Activated B cell treated with CpG ODN at 0.5 μM for 24 hours (primary cell): ENCODE data around the gene APP. TPM values are rescaled to one million over a fixed set of nuclear protein-coding genes. Genes with fewer than 3 reads are reported as not detected.
A peak's percentile ranks its signal among the peaks of the same experiment; 100 is the strongest.

Experiments
- ATAC-seq: fragments of 200-7000 bp; cut with Tn5 transposase; one replicate; pipeline ENCODE4 v1.10.0; 2021; ENCODE audit warnings: low read depth, mild to moderate bottlenecking, moderate library complexity
- CTCF ChIA-PET: fragments of 350-600 bp; sonication (Branson Sonifier 250); formaldehyde crosslinking; loops from one replicate; lab custom pipeline; 2021; ENCODE audit warnings: antibody characterized with exemption; lab: Charles Lee
- POLR2A ChIA-PET: fragments of 350-600 bp; sonication (Branson Sonifier 250); formaldehyde crosslinking; loops from one replicate; lab custom pipeline; 2021; ENCODE audit warnings: antibody characterized with exemption; lab: Charles Lee
- DNase-seq: peaks from one replicate; pipeline ENCODE4 v3.0.0; 2022
- H3K27ac Mint-ChIP-seq: one replicate; pipeline ENCODE4 v1.8.0; 2020; ENCODE audit warnings: mixed read lengths
- H3K27me3 Mint-ChIP-seq: one replicate; pipeline ENCODE4 v1.8.0; 2021; ENCODE audit warnings: mixed read lengths
- H3K36me3 Mint-ChIP-seq: one replicate; pipeline ENCODE4 v1.8.0; 2021; ENCODE audit warnings: low read depth, mixed read lengths
- H3K4me1 Mint-ChIP-seq: one replicate; pipeline ENCODE4 v1.8.0; 2021; ENCODE audit warnings: mixed read lengths
- H3K4me3 Mint-ChIP-seq: one replicate; pipeline ENCODE4 v1.8.0; 2020; ENCODE audit warnings: mild to moderate bottlenecking, mixed read lengths
- H3K9me3 Mint-ChIP-seq: one replicate; pipeline ENCODE4 v1.8.0; 2020; ENCODE audit warnings: mixed read lengths
- intact Hi-C: fragments of 100-400 bp; cut with micrococcal nuclease; formaldehyde crosslinking; loops from one replicate; pipeline ENCODE4 v1.15.1; 2024
- total RNA-seq: library from RNA; stranded (reverse); gene quantifications from 2 replicates; pipeline ENCODE4 v1.2.3, GENCODE V29; 2022
- TF ChIP-seq, protein P1 (sequence below): fragments of 200-600 bp; IDR thresholded peaks from one replicate; pipeline ENCODE4 v1.8.0; 2022; ENCODE audit warnings: antibody characterized with exemption, mild to moderate bottlenecking

Gene APP
- total RNA-seq, 1 donor from 2014 or later, result 32.1 TPM

DNA sequence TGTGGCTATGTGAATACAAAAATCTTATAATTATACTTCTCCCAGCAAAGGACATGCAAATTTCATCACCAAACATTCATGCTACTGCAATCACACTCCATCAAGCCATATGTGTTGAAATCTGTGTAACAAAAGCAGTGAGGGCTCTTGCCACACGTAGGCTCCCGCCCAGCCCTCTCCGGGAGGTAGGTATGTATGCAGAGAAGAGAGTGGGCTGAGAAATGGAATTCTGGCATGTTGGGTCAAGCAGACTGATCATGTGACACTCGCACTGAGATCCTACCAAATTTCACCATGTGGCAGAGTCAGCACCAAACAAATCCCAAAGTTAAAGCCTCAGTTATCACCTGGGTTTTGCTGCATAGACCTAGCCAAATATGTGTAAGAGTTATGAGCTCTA, 49.7 kb downstream of the APP start:
- ATAC-seq (no peak), DNase-seq (no peak)
- H3K27ac Mint-ChIP-seq, result no peak overlapping the region
- peaks cover 26% of the 10 kb centered on the region for H3K4me1 Mint-ChIP-seq
- CTCF ChIA-PET, result no interaction called here
- no peaks in the 10 kb centered on the region for H3K9me3 Mint-ChIP-seq
- intact Hi-C loops, result no loop called here
- H3K27me3 Mint-ChIP-seq, result no peaks in the 10 kb centered on the region
- no peaks in the 10 kb centered on the region for H3K36me3 Mint-ChIP-seq
- H3K4me3 Mint-ChIP-seq, result no peak overlapping the region
- POLR2A ChIA-PET, result interaction anchor here (0.6 kb wide), 1 partner anchor 10 kb away, joined by 5 read pairs; no protein-coding TSS in a partner anchor
- TF ChIP-seq, protein P1, sequence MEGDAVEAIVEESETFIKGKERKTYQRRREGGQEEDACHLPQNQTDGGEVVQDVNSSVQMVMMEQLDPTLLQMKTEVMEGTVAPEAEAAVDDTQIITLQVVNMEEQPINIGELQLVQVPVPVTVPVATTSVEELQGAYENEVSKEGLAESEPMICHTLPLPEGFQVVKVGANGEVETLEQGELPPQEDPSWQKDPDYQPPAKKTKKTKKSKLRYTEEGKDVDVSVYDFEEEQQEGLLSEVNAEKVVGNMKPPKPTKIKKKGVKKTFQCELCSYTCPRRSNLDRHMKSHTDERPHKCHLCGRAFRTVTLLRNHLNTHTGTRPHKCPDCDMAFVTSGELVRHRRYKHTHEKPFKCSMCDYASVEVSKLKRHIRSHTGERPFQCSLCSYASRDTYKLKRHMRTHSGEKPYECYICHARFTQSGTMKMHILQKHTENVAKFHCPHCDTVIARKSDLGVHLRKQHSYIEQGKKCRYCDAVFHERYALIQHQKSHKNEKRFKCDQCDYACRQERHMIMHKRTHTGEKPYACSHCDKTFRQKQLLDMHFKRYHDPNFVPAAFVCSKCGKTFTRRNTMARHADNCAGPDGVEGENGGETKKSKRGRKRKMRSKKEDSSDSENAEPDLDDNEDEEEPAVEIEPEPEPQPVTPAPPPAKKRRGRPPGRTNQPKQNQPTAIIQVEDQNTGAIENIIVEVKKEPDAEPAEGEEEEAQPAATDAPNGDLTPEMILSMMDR, result no peak

DNA sequence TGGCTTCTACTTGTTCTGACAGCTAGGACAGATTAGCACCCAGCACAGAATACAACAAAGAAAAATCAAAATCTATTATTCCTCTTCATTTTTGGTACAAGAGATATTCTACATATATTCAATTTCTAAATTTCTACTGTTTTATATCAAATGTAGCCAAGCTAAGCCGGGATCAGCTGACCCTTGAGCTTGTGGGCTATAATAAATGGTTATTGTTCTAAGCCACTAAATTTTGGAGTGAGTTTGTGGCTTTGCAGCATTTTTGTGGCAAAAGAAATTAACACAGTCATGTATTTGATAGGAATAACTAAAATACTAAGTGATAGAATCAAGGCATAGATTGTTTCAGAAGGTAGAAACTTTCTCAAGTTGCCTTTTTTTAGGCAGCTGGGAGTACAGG, 50.7 kb downstream of the APP start:
- H3K36me3 Mint-ChIP-seq, result no peaks in the 10 kb centered on the region
- no peaks in the 10 kb centered on the region for H3K9me3 Mint-ChIP-seq
- intact Hi-C loops, result loop anchor here (1.0 kb wide), 1 partner anchor 49 kb away; no protein-coding TSS in a partner anchor
- no peak overlapping the region for H3K27ac Mint-ChIP-seq
- POLR2A ChIA-PET, result no interaction called here
- TF ChIP-seq, protein P1, result no peak
- DNase-seq, result no peak
- ATAC-seq, result no peak
- H3K4me1 Mint-ChIP-seq, result peaks cover 26% of the 10 kb centered on the region
- no peaks in the 10 kb centered on the region for H3K27me3 Mint-ChIP-seq
- no peak overlapping the region for H3K4me3 Mint-ChIP-seq
- CTCF ChIA-PET, result no interaction called here

DNA sequence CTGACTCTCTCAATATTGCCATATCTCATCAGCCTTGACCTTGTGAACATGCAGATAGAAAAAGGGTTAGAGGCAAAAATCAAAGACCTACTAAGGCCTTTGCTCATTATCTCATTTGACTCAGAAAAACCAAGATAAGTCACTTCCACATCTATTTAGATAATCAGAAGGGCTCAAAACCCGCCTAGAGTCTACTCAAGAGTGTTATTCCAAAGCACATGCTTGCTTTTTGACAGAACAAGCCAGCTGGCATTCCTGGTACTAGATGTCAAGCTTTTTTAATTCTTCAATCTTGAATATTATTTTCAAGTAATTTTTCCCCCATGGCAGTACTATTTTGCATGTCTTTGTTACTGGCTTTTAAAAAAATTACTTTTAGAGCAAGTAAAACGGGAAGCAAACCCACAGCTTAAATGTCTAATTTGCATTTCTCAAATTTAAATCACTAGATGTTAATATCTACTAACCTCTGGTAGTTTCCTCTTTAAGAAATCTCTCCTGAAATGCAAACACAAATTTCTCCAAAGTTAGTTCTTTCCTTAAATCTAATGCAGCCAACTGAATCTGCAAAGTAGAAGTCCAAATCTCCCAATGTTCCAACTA, 51.5 kb downstream of the APP start:
- ATAC-seq, result peak; percentile 57

DNA sequence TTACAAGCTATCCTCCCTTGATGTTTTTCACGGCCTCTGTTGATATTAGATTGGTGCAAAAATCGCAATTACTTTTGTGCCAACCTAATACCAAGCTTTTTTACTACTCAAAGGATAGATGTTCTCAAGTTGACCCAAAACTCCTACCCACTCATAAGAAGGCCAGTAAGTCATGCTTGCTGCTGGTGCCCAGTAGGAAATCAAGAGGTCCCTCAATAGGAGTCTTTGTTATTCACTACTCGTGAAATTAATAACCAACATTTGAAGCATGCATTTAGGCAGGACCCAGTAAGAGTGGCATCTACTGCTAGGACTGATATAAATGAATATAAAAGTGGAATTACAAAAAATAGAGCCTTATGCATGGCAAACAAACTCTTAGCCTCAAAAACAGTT, 52.6 kb downstream of the APP start:
- intact Hi-C loops, result no loop called here
- Mint-ChIP-seq H3K4me1 (peaks cover 26% of the 10 kb centered on the region), H3K27ac (no peak overlapping the region), H3K36me3 (no peaks in the 10 kb centered on the region), H3K27me3 (no peaks in the 10 kb centered on the region), H3K9me3 (no peaks in the 10 kb centered on the region), H3K4me3 (no peak overlapping the region)
- TF ChIP-seq, protein P1, result no peak
- ChIA-PET POLR2A (no interaction called here), CTCF (interaction anchor here (1.1 kb wide), 1 partner anchor 11 kb away, joined by 3 read pairs; no protein-coding TSS in a partner anchor)
- ATAC-seq, result no peak
- DNase-seq, result no peak

More for the DNA sequence above, 51.5 kb downstream of the APP start:
- intact Hi-C loops, result loop anchor here (1.0 kb wide), 1 partner anchor 50 kb away; no protein-coding TSS in a partner anchor
- no peak for DNase-seq
- Mint-ChIP-seq H3K27ac (no peak overlapping the region), H3K4me3 (peak overlapping the region; percentile 36), H3K27me3 (no peaks in the 10 kb centered on the region), H3K4me1 (peaks cover 26% of the 10 kb centered on the region), H3K9me3 (no peaks in the 10 kb centered on the region), H3K36me3 (no peaks in the 10 kb centered on the region)
- TF ChIP-seq, protein P1, result no peak
- POLR2A ChIA-PET, result interaction anchor here (0.5 kb wide), 1 partner anchor 557 kb away, joined by 3 read pairs; no protein-coding TSS in a partner anchor
- CTCF ChIA-PET, result interaction anchor here (0.9 kb wide), 1 partner anchor 11 kb away, joined by 3 read pairs; no protein-coding TSS in a partner anchor

DNA sequence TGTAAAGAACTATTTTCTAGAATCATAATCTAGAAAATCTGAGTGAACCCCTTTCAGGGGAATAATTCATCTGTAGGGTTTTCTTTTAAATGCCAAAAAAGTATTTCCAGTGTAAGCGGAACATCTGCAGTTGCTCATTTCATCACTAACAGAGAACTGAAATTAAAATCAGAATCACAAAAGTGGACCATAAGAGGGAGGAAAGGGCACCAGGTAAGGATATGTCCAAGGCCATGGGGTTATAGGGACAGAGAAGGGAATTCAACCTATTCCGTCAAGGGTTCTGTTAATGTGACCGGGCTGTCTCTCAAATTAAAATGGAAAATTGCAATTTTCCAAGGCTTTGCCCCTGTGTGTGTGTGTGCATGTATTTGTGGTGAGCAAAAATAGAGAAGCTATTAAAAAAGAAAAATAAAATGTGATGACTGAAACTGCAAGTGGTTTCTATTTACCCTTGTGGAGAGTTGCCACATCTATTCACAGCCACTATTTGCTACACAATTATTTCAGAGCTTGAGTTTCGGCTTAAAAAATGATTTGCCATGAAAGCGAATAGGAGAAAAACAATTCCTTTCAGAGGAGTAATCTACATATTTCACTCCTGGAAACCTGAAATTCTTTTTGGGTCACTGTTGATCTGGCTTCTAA, 53.1 kb downstream of the APP start:
- no peak for ATAC-seq
- TF ChIP-seq, protein P1, result no peak
- ChIA-PET CTCF (interaction anchor here (1.1 kb wide), 1 partner anchor 10 kb away, joined by 3 read pairs; no protein-coding TSS in a partner anchor), POLR2A (no interaction called here)
- Mint-ChIP-seq H3K27ac (no peak overlapping the region), H3K27me3 (no peaks in the 10 kb centered on the region), H3K4me3 (no peak overlapping the region), H3K4me1 (peaks cover 26% of the 10 kb centered on the region), H3K36me3 (no peaks in the 10 kb centered on the region), H3K9me3 (no peaks in the 10 kb centered on the region)
- intact Hi-C loops, result no loop called here
- DNase-seq, result no peak
